PC-3 (cell line): ENCODE results near the gene STIMATE.

Source experiments
- EZH2 ChIP-seq: fragments of 300-600 bp; sonication (generic); IDR thresholded peaks from one replicate; pipeline ENCODE4 v1.6.1; 2017; ENCODE audit warnings: antibody characterized with exemption, mild to moderate bottlenecking, low read length; ENCODE audit not compliant: unreplicated experiment
- EZH2phosphoT487 ChIP-seq: fragments of 300-600 bp; sonication (generic); IDR thresholded peaks from 2 replicates; pipeline ENCODE4 v1.6.1; 2018; ENCODE audit warnings: mild to moderate bottlenecking, antibody characterized with exemption, low read length, borderline replicate concordance
- TF ChIP-seq, protein P1 (sequence below): fragments of 300-600 bp; sonication (generic); conservative IDR thresholded peaks from 2 replicates; pipeline ENCODE4 v1.5.1; 2017; ENCODE audit warnings: antibody characterized with exemption, low read depth, mild to moderate bottlenecking, low read length

DNA sequence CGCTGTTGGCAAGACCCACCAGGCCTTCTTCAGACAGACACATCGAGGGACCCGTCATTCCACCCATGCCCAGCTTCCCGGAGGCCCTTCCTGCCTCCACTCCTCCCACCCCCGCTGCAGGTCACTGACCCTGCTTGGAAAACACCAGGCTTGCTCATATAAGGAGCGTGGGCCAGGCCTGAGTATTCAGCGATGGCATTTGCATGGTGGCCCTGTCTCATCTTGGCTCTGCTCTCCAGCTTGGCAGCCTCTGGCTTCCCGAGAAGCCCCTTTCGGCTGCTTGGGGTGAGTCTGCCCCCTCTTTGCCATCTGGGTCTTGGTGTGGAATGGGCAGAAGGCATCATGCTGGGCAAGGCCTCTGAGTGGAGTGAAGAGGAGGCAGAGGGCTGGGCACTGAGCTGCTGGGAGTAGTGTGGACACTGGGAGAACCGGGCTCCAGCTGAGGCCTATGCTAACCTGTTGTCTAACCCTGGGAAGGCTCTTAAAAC, 102.7 kb downstream of the STIMATE start, which contains the start of gene ITIH3:
- TF ChIP-seq, protein P1, sequence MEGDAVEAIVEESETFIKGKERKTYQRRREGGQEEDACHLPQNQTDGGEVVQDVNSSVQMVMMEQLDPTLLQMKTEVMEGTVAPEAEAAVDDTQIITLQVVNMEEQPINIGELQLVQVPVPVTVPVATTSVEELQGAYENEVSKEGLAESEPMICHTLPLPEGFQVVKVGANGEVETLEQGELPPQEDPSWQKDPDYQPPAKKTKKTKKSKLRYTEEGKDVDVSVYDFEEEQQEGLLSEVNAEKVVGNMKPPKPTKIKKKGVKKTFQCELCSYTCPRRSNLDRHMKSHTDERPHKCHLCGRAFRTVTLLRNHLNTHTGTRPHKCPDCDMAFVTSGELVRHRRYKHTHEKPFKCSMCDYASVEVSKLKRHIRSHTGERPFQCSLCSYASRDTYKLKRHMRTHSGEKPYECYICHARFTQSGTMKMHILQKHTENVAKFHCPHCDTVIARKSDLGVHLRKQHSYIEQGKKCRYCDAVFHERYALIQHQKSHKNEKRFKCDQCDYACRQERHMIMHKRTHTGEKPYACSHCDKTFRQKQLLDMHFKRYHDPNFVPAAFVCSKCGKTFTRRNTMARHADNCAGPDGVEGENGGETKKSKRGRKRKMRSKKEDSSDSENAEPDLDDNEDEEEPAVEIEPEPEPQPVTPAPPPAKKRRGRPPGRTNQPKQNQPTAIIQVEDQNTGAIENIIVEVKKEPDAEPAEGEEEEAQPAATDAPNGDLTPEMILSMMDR, result no peak
- TF ChIP-seq EZH2, result no peak
- no peak for TF ChIP-seq EZH2phosphoT487
